AG08396 (cell line): Measurements from ENCODE around the gene CCNQ.
A peak's percentile ranks its signal among the peaks of the same experiment; 100 is the strongest.
"Not testable (repeated sequence)": the region's sequence is repeated elsewhere in the genome, so short reads cannot be mapped to it uniquely, and the experiment has no call there.

Experiments
- DNase-seq: peaks from one replicate; pipeline ENCODE4 v3.0.0; 2012; ENCODE audit warnings: low spot score, mixed read lengths

The CCNQ gene

GRCh38 chrX:153622661-153623309 lies 23.8 kb upstream of the CCNQ start:
- no peak for DNase-seq

GRCh38 chrX:153621949-153622598 lies 23.1 kb upstream of the CCNQ start:
- no peak for DNase-seq

GRCh38 chrX:153620576-153620975 lies 21.6 kb upstream of the CCNQ start:
- DNase-seq, result no peak

GRCh38 chrX:153614818-153615217 lies 15.9 kb upstream of the CCNQ start:
- DNase-seq, result no peak

GRCh38 chrX:153612413-153612812 lies 13.5 kb upstream of the CCNQ start:
- DNase-seq, result no peak

- DNase-seq, result no peak
Measured at GRCh38 chrX:153611298-153612095, 12.6 kb upstream of the CCNQ start.

GRCh38 chrX:153610836-153611213 lies 11.9 kb upstream of the CCNQ start:
- DNase-seq, result no peak

GRCh38 chrX:153609917-153610835 lies 11.2 kb upstream of the CCNQ start:
- DNase-seq, result peak; percentile 74

- no peak for DNase-seq
Measured at GRCh38 chrX:153608806-153609205, 9.9 kb upstream of the CCNQ start.

GRCh38 chrX:153608376-153608775 lies 9.4 kb upstream of the CCNQ start:
- no peak for DNase-seq

- no peak for DNase-seq
Measured at GRCh38 chrX:153606503-153606902, 7.6 kb upstream of the CCNQ start.

GRCh38 chrX:153604666-153605380 lies 5.9 kb upstream of the CCNQ start:
- DNase-seq, result not testable (repeated sequence)

GRCh38 chrX:153603131-153603656 lies 4.3 kb upstream of the CCNQ start:
- DNase-seq, result no peak

GRCh38 chrX:153602601-153603000 lies 3.7 kb upstream of the CCNQ start:
- no peak for DNase-seq

GRCh38 chrX:153601511-153602110 lies 2.7 kb upstream of the CCNQ start:
- no peak for DNase-seq

- no peak for DNase-seq
Measured at GRCh38 chrX:153600921-153601320, 2.0 kb upstream of the CCNQ start.

- no peak for DNase-seq
Measured at GRCh38 chrX:153600032-153600373, 1.1 kb upstream of the CCNQ start.

- peak; percentile 97 for DNase-seq
Measured at GRCh38 chrX:153599192-153600031, 473 bp upstream of the CCNQ start.

- DNase-seq, result no peak
Measured at GRCh38 chrX:153596981-153597750, 1.8 kb downstream of the CCNQ start.
